ENCODE results near the gene CDH5. TPM values are rescaled to one million over a fixed set of nuclear protein-coding genes. Genes with fewer than 3 reads are reported as not detected.

Gene CDH5
- total RNA-seq, 1 donor from 2014 or later = 38.3 TPM

DNA sequence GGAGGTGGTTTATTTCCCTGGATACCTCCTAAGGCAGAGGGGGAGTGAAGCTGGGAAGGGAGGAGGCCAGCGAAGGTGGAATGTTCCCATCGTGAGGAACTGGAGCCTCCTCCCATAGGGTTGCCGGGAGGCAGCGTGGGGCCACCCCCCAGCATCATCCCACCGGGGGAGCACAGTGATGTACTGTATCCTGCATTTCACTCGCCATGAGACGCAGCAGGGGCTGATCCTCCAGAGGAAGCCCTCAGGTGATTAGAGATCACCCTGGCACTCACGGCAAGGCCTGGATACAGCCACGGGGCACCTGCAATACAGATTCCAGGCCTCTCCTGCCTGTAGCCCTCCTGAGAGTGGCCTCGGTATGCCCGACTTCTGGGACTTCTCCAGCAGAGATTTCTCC lies 35.1 kb downstream of the CDH5 start:
- no peak for DNase-seq (ENCODE audit: extremely low spot score in 2 of 2)
- H3K9me3 ChIP-seq = no peaks in the 10 kb centered on the region
- intact Hi-C loops (cut with DNase I) = loop anchor here (10.0 kb wide), 1 partner anchor 473 kb away; no protein-coding TSS in a partner anchor
- no peak overlapping the region for H3K4me3 ChIP-seq
- no peaks in the 10 kb centered on the region for H3K4me1 ChIP-seq
- no peaks in the 10 kb centered on the region for H3K36me3 ChIP-seq
- no peak overlapping the region for H3K27ac ChIP-seq
- TF ChIP-seq, protein P1, sequence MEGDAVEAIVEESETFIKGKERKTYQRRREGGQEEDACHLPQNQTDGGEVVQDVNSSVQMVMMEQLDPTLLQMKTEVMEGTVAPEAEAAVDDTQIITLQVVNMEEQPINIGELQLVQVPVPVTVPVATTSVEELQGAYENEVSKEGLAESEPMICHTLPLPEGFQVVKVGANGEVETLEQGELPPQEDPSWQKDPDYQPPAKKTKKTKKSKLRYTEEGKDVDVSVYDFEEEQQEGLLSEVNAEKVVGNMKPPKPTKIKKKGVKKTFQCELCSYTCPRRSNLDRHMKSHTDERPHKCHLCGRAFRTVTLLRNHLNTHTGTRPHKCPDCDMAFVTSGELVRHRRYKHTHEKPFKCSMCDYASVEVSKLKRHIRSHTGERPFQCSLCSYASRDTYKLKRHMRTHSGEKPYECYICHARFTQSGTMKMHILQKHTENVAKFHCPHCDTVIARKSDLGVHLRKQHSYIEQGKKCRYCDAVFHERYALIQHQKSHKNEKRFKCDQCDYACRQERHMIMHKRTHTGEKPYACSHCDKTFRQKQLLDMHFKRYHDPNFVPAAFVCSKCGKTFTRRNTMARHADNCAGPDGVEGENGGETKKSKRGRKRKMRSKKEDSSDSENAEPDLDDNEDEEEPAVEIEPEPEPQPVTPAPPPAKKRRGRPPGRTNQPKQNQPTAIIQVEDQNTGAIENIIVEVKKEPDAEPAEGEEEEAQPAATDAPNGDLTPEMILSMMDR (IDR thresholded peaks at IDR 0.05) = no peak
- TF ChIP-seq POLR2AphosphoS5 (IDR thresholded peaks at IDR 0.05; ENCODE audit: insufficient read depth in 1 of 2, low read depth in 1 of 2) (no peak), POLR2A (IDR thresholded peaks at IDR 0.05) (no peak)
- H3K27me3 ChIP-seq = no peaks in the 10 kb centered on the region

DNA sequence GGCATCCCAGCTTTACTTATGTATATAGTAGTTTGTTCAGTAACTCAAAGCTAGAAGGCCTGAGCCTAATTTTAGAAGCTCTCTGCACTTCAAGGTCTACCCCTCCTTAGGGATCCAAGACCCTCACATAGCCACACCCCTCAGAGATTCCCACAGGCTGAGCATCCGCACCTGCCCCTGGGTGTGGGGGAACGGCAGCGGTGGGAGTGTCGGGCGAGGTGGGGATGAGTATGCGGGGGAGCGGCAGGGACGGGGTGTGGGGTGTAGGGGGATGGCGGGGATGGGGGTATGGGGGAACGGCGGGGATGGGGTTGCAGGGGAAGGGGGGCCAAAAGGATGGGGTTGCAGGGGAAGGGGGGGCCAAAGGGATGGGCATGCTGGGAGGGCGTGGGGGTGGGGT lies 35.7 kb downstream of the CDH5 start:
- Histone ChIP-seq H3K9me3 (no peaks in the 10 kb centered on the region), H3K4me3 (no peak overlapping the region), H3K27ac (no peak overlapping the region), H3K36me3 (no peaks in the 10 kb centered on the region), H3K27me3 (no peaks in the 10 kb centered on the region), H3K4me1 (no peaks in the 10 kb centered on the region)
- intact Hi-C loops (cut with DNase I) = loop anchor here (10.0 kb wide), 1 partner anchor 473 kb away; no protein-coding TSS in a partner anchor
- no peak for DNase-seq (ENCODE audit: extremely low spot score in 2 of 2)
- TF ChIP-seq, protein P1 (IDR thresholded peaks at IDR 0.05) = no peak
- TF ChIP-seq POLR2A (IDR thresholded peaks at IDR 0.05) (no peak), POLR2AphosphoS5 (IDR thresholded peaks at IDR 0.05; ENCODE audit: insufficient read depth in 1 of 2, low read depth in 1 of 2) (no peak)

DNA sequence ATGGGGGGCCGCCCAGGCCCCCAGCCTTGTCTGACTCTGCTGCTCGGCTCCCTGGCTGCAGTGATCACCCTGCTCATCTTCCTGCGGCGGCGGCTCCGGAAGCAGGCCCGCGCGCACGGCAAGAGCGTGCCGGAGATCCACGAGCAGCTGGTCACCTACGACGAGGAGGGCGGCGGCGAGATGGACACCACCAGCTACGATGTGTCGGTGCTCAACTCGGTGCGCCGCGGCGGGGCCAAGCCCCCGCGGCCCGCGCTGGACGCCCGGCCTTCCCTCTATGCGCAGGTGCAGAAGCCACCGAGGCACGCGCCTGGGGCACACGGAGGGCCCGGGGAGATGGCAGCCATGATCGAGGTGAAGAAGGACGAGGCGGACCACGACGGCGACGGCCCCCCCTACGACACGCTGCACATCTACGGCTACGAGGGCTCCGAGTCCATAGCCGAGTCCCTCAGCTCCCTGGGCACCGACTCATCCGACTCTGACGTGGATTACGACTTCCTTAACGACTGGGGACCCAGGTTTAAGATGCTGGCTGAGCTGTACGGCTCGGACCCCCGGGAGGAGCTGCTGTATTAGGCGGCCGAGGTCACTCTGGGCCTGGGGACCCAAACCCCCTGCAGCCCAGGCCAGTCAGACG lies 36.2 kb downstream of the CDH5 start:
- H3K36me3 ChIP-seq = no peaks in the 10 kb centered on the region
- no peaks in the 10 kb centered on the region for H3K4me1 ChIP-seq
- intact Hi-C loops (cut with DNase I) = loop anchor here (10.0 kb wide), 1 partner anchor 472 kb away; no protein-coding TSS in a partner anchor
- no peaks in the 10 kb centered on the region for H3K9me3 ChIP-seq
- no peak overlapping the region for H3K27ac ChIP-seq
- no peak for TF ChIP-seq POLR2AphosphoS5 (IDR thresholded peaks at IDR 0.05; ENCODE audit: insufficient read depth in 1 of 2, low read depth in 1 of 2)
- TF ChIP-seq POLR2A (IDR thresholded peaks at IDR 0.05) = no peak
- TF ChIP-seq, protein P1 (IDR thresholded peaks at IDR 0.05) = no peak
- DNase-seq (ENCODE audit: extremely low spot score in 2 of 2) = no peak
- H3K27me3 ChIP-seq = no peaks in the 10 kb centered on the region
- no peak overlapping the region for H3K4me3 ChIP-seq

DNA sequence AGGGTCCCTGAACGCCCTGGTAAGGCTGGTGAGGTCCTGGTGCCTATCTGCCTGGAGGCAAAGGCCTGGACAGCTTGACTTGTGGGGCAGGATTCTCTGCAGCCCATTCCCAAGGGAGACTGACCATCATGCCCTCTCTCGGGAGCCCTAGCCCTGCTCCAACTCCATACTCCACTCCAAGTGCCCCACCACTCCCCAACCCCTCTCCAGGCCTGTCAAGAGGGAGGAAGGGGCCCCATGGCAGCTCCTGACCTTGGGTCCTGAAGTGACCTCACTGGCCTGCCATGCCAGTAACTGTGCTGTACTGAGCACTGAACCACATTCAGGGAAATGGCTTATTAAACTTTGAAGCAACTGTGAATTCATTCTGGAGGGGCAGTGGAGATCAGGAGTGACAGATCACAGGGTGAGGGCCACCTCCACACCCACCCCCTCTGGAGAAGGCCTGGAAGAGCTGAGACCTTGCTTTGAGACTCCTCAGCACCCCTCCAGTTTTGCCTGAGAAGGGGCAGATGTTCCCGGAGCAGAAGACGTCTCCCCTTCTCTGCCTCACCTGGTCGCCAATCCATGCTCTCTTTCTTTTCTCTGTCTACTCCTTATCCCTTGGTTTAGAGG lies 37.1 kb downstream of the CDH5 start:
- H3K27ac ChIP-seq = no peak overlapping the region
- no peaks in the 10 kb centered on the region for H3K27me3 ChIP-seq
- DNase-seq (ENCODE audit: extremely low spot score in 2 of 2) = no peak
- intact Hi-C loops (cut with DNase I) = loop anchor here (10.0 kb wide), 1 partner anchor 471 kb away; no protein-coding TSS in a partner anchor
- no peak for TF ChIP-seq POLR2AphosphoS5 (IDR thresholded peaks at IDR 0.05; ENCODE audit: insufficient read depth in 1 of 2, low read depth in 1 of 2)
- TF ChIP-seq, protein P1 (IDR thresholded peaks at IDR 0.05) = no peak
- TF ChIP-seq POLR2A (IDR thresholded peaks at IDR 0.05) = no peak
- no peak overlapping the region for H3K4me3 ChIP-seq
- no peaks in the 10 kb centered on the region for H3K4me1 ChIP-seq
- H3K36me3 ChIP-seq = no peaks in the 10 kb centered on the region
- no peaks in the 10 kb centered on the region for H3K9me3 ChIP-seq

Data from vagina (tissue), 2 donors.